Endothelial cell of umbilical vein (primary cell): ENCODE results near the gene PRXL2A. TPM values are rescaled to one million over a fixed set of nuclear protein-coding genes. Genes with fewer than 3 reads are reported as not detected.

ENCODE experiments used
- BruUV-seq: library from RNA; stranded (reverse); fragments of 400-500 nt; replicated peaks from 2 replicates; lab custom pipeline; 2021; lab: Mats Ljungman, UMichigan
- CTCF ChIA-PET: fragments of 300-600, 350-600 bp; sonication (Branson Sonifier 250); formaldehyde crosslinking; loops from one replicate; lab custom pipeline; 2021; ENCODE audit warnings: antibody characterized with exemption, inconsistent platforms; lab: Charles Lee
- POLR2A ChIA-PET: fragments of 300-600, 350-600 bp; sonication (Branson Sonifier 250); formaldehyde crosslinking; loops from one replicate; lab custom pipeline; 2021; ENCODE audit warnings: antibody characterized with exemption, inconsistent platforms; lab: Charles Lee
- DNase-seq: peaks from one replicate; pipeline ENCODE4 v3.0.0-alpha.2; 2011; ENCODE audit warnings: low read depth, low spot score
- FAIRE-seq: peaks from 2 replicates; lab custom pipeline; 2011; peaks lifted over from hg19 to GRCh38; lab: Jason Lieb, UNC
- H2AFZ ChIP-seq: 2 replicates; pipeline ENCODE4 v1.6.0; 2012; ENCODE audit warnings: low read depth, low read length, control low read depth, inconsistent platforms
- H3K27ac ChIP-seq: 2 replicates; pipeline ENCODE4 v1.5.1; 2011; ENCODE audit warnings: low read depth, mild to moderate bottlenecking, control low read depth, low read length, moderate library complexity; ENCODE audit not compliant: insufficient read depth
- H3K27me3 ChIP-seq, 2 experiments: 2 replicates each; pipeline versions ENCODE4 v1.6.0 to v1.6.1; 2011; ENCODE audit warnings: low read length in 2 of 2, mixed read lengths in 1 of 2; ENCODE audit not compliant: control insufficient read depth in 2 of 2, insufficient read depth in 2 of 2
- H3K36me3 ChIP-seq, 2 experiments: 2 replicates in 1 of 2; 3 replicates in 1 of 2; pipeline ENCODE4 v1.5.1; 2011; ENCODE audit warnings: low read length in 2 of 2, mild to moderate bottlenecking in 1 of 2, moderate library complexity in 1 of 2; ENCODE audit not compliant: control insufficient read depth in 2 of 2, insufficient read depth in 2 of 2; ENCODE audit errors: extremely low read depth in 1 of 2
- H3K4me1 ChIP-seq: 3 replicates; pipeline ENCODE4 v1.5.1; 2011; ENCODE audit warnings: mild to moderate bottlenecking, low read length; ENCODE audit not compliant: control insufficient read depth, insufficient read depth; ENCODE audit errors: extremely low read depth
- H3K4me2 ChIP-seq: 2 replicates; pipeline ENCODE4 v1.6.1; 2011; ENCODE audit warnings: low read length, control low read depth, mixed read lengths; ENCODE audit not compliant: insufficient read depth
- H3K4me3 ChIP-seq, 3 experiments: fragments of 200-600 bp in 1 of 3; sonication (generic), shearing (Covaris generic) in 1 of 3; replicated peaks in 1 of 3; 2 replicates each; pipeline ENCODE4 v1.5.1; 2011 to 2016; ENCODE audit warnings: control low read depth in 3 of 3, low read length in 3 of 3, mild to moderate bottlenecking in 2 of 3, inconsistent platforms in 1 of 3, low read depth in 1 of 3, moderate library complexity in 1 of 3; ENCODE audit not compliant: insufficient read depth in 1 of 3
- H3K79me2 ChIP-seq: 2 replicates; pipeline ENCODE4 v1.6.0; 2012; ENCODE audit warnings: low read length, inconsistent platforms; ENCODE audit not compliant: control insufficient read depth, insufficient read depth
- H3K9ac ChIP-seq: replicated peaks from 2 replicates; pipeline ENCODE3; 2011; ENCODE audit warnings: low read length, control low read depth; ENCODE audit not compliant: insufficient read depth; ENCODE audit errors: extremely low read depth
- H3K9me1 ChIP-seq: replicated peaks from 3 replicates; pipeline ENCODE4 v1.6.0; 2011; ENCODE audit warnings: mild to moderate bottlenecking, low read length; ENCODE audit not compliant: control insufficient read depth, insufficient read depth; ENCODE audit errors: extremely low read depth
- H3K9me3 ChIP-seq: replicated peaks from 2 replicates; pipeline ENCODE4 v1.5.1; 2012; ENCODE audit warnings: low read length, inconsistent platforms; ENCODE audit not compliant: control insufficient read depth, insufficient read depth
- H4K20me1 ChIP-seq: replicated peaks from 2 replicates; pipeline ENCODE3; 2011; ENCODE audit warnings: mild to moderate bottlenecking, low read length; ENCODE audit not compliant: control insufficient read depth, insufficient read depth; ENCODE audit errors: extremely low read depth
- EZH2 ChIP-seq: IDR thresholded peaks from 2 replicates; pipeline ENCODE4 v1.6.1; 2012; ENCODE audit warnings: borderline replicate concordance, low read depth, mild to moderate bottlenecking, moderate library complexity, low read length, inconsistent platforms; ENCODE audit not compliant: severe bottlenecking
- FOS ChIP-seq: IDR thresholded peaks from 2 replicates; pipeline ENCODE4 v1.6.1; 2011; ENCODE audit warnings: mild to moderate bottlenecking, low read length, moderate library complexity, borderline replicate concordance; ENCODE audit not compliant: insufficient read depth
- GATA2 ChIP-seq: IDR thresholded peaks from 2 replicates; pipeline ENCODE4 v1.7.0; 2011; ENCODE audit warnings: low read depth, mild to moderate bottlenecking, moderate library complexity, mixed read lengths, low read length; ENCODE audit not compliant: insufficient read length, insufficient read depth
- JUN ChIP-seq: IDR thresholded peaks from 2 replicates; pipeline ENCODE4 v1.6.1; 2011; ENCODE audit warnings: borderline replicate concordance, low read depth; ENCODE audit not compliant: insufficient read length, insufficient read depth
- MYC ChIP-seq: IDR thresholded peaks from one replicate; pipeline ENCODE4 v1.6.1; 2011; ENCODE audit warnings: mild to moderate bottlenecking, low read depth, low read length
- POLR2A ChIP-seq: IDR thresholded peaks from 2 replicates; pipeline ENCODE4 v1.6.1; 2012; ENCODE audit warnings: low read depth, mild to moderate bottlenecking, control low read depth, low read length
- POLR2AphosphoS5 ChIP-seq: IDR thresholded peaks from 2 replicates; pipeline ENCODE4 v1.6.1; 2012; ENCODE audit warnings: low read depth, mild to moderate bottlenecking, control low read depth, low read length, moderate library complexity; ENCODE audit not compliant: insufficient read depth
- dilution Hi-C: fragments of 300-500 bp; cut with MboI; formaldehyde crosslinking; loops from one replicate; pipeline ENCODE4 v1.15.0; 2019; ENCODE audit warnings: low sequenced_read_pairs; ENCODE audit not compliant: extremely low pct_ligation_motif_present
- intact Hi-C: fragments of 100-400 bp; cut with micrococcal nuclease; formaldehyde crosslinking; loops from one replicate; pipeline ENCODE4 v1.10.0; 2022
- polyA plus RNA-seq, 4 experiments: library from polyadenylated mRNA; depleted of rRNA in 3 of 4; stranded (reverse) in 3 of 4; unstranded in 1 of 4; fragments of >200 nt; gene quantifications; 2 replicates each; pipeline versions ENCODE4 v1.2.1 to v1.2.3, GENCODE V29; 2011 to 2012; ENCODE audit warnings: missing spikeins in 1 of 4
- total RNA-seq: library from RNA; stranded (reverse); gene quantifications from 2 replicates; pipeline ENCODE4 v1.2.3, GENCODE V29; 2021
- TF ChIP-seq, protein P1 (sequence below): IDR thresholded peaks from 2 replicates; pipeline ENCODE4 v1.6.1; 2011; ENCODE audit not compliant: insufficient read depth, insufficient read length
- TF ChIP-seq, protein P2 (sequence below), 2 donors: IDR thresholded peaks; 1 replicate in 1 of 2; 2 replicates in 1 of 2; pipeline ENCODE4 v1.5.1; 2011; ENCODE audit warnings: low read length in 2 of 2, mild to moderate bottlenecking in 2 of 2, moderate library complexity in 2 of 2, control low read depth in 1 of 2, inconsistent platforms in 1 of 2, low read depth in 1 of 2; ENCODE audit not compliant: insufficient read depth in 1 of 2; ENCODE audit errors: extremely low read depth in 1 of 2

PRXL2A gene
- total and polyA plus RNA-seq, 2 donors (not counting 3 experiments of a cell fraction or from before 2014, with no cell fraction given) = 113 to 321 TPM

DNA sequence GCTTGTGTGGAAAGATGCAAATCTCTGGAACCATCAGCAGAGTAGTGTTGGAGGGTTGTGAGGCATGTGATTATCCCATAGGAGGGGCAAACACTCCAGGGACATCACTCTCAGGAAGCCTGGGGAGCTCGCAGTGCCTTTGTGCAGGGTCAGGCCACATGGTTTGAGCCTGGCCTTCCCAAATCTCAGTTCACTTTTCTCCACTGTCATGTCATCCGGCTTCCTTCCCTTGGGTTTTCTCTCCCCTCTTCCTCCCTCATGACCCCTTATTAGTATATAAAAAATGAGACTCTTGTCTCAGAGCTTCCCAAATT lies 66.2 kb downstream of the PRXL2A start:
- no peaks in the 10 kb centered on the region for H3K27me3 ChIP-seq
- H3K9me1 ChIP-seq = no peaks in the 10 kb centered on the region
- peaks cover 14 to 25% of the 10 kb centered on the region in 2 experiments for H3K36me3 ChIP-seq
- DNase-seq = no peak
- no peak overlapping the region for H2AFZ ChIP-seq
- H3K4me3 ChIP-seq = no peak overlapping the region
- dilution Hi-C loops = no loop called here
- H3K4me1 ChIP-seq = peaks cover 73% of the 10 kb centered on the region
- no peak for FAIRE-seq
- H4K20me1 ChIP-seq = peaks cover 10% of the 10 kb centered on the region
- no peak overlapping the region for H3K4me2 ChIP-seq
- CTCF ChIA-PET = interaction anchor here (0.7 to 37.4 kb wide), 6 partner anchors 8 to 32 kb away, joined by 3 to 1118 read pairs (median 3); no protein-coding TSS in a partner anchor
- no peaks in the 10 kb centered on the region for H3K9me3 ChIP-seq
- H3K79me2 ChIP-seq = peaks cover 96% of the 10 kb centered on the region
- TF ChIP-seq MYC (no peak), EZH2 (no peak), POLR2A (no peak)
- TF ChIP-seq, protein P1, sequence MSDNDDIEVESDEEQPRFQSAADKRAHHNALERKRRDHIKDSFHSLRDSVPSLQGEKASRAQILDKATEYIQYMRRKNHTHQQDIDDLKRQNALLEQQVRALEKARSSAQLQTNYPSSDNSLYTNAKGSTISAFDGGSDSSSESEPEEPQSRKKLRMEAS = no peak
- TF ChIP-seq, protein P2, sequence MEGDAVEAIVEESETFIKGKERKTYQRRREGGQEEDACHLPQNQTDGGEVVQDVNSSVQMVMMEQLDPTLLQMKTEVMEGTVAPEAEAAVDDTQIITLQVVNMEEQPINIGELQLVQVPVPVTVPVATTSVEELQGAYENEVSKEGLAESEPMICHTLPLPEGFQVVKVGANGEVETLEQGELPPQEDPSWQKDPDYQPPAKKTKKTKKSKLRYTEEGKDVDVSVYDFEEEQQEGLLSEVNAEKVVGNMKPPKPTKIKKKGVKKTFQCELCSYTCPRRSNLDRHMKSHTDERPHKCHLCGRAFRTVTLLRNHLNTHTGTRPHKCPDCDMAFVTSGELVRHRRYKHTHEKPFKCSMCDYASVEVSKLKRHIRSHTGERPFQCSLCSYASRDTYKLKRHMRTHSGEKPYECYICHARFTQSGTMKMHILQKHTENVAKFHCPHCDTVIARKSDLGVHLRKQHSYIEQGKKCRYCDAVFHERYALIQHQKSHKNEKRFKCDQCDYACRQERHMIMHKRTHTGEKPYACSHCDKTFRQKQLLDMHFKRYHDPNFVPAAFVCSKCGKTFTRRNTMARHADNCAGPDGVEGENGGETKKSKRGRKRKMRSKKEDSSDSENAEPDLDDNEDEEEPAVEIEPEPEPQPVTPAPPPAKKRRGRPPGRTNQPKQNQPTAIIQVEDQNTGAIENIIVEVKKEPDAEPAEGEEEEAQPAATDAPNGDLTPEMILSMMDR (IDR thresholded peaks at IDR 0.05; ENCODE audit: extremely low read depth in 1 of 2, insufficient read depth in 1 of 2, low read depth in 1 of 2, low read length in 2 of 2) = no peak
- no TSS peak for BruUV-seq
- POLR2A ChIA-PET = interaction anchor here (0.6 kb wide), 1 partner anchor 10 kb away, joined by 4 read pairs; no protein-coding TSS in a partner anchor
- intact Hi-C loops = no loop called here
- H3K27ac ChIP-seq = no peak overlapping the region
- H3K9ac ChIP-seq = no peak overlapping the region

DNA sequence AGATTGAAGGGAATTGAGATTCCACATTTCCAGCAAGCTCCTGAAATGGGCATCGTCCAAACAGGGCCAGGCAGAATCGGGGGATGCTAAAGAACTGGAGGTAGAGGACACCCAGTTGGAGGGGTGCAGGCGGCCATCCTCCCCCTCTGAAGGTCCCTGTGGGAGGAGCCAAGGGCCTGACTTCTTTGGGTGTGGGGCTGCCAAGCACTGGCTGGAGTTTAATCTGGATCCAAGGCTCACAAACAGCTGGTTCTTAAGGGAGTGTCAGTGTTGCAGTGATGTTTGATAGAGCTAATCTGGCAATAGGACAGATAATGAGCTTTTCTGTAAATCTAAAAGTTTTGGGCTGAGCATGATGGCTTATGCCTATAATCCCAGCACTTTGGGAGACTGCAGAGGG lies 66.6 kb downstream of the PRXL2A start:
- FAIRE-seq (no peak), DNase-seq (no peak)
- Histone ChIP-seq H3K9me1 (no peaks in the 10 kb centered on the region), H2AFZ (no peak overlapping the region), H4K20me1 (peaks cover 10% of the 10 kb centered on the region), H3K4me3 (no peak overlapping the region), H3K27ac (no peak overlapping the region), H3K9ac (no peak overlapping the region), H3K4me1 (peaks cover 71% of the 10 kb centered on the region), H3K27me3 (no peaks in the 10 kb centered on the region), H3K79me2 (peaks cover 93% of the 10 kb centered on the region), H3K36me3 (peaks cover 14 to 25% of the 10 kb centered on the region in 2 experiments), H3K9me3 (no peaks in the 10 kb centered on the region), H3K4me2 (no peak overlapping the region)
- POLR2A ChIA-PET = no interaction called here
- no TSS peak for BruUV-seq
- intact Hi-C loops = no loop called here
- TF ChIP-seq POLR2A (no peak), JUN (no peak), FOS (no peak), POLR2AphosphoS5 (no peak), EZH2 (no peak), MYC (no peak), GATA2 (no peak)
- TF ChIP-seq, protein P2 (IDR thresholded peaks at IDR 0.05; ENCODE audit: extremely low read depth in 1 of 2, insufficient read depth in 1 of 2, low read depth in 1 of 2, low read length in 2 of 2) = no peak
- TF ChIP-seq, protein P1 = no peak
- dilution Hi-C loops = no loop called here
- CTCF ChIA-PET = interaction anchor here (0.7 to 37.4 kb wide), 6 partner anchors 8 to 31 kb away, joined by 3 to 1118 read pairs (median 3); no protein-coding TSS in a partner anchor
